NCI-H1048 (cell line): ENCODE data around the gene SSTR1.

Experiments used
- DNase-seq: peaks from one replicate; lab custom pipeline; 2025; lab: John Stamatoyannopoulos, UW

Gene SSTR1

DNA sequence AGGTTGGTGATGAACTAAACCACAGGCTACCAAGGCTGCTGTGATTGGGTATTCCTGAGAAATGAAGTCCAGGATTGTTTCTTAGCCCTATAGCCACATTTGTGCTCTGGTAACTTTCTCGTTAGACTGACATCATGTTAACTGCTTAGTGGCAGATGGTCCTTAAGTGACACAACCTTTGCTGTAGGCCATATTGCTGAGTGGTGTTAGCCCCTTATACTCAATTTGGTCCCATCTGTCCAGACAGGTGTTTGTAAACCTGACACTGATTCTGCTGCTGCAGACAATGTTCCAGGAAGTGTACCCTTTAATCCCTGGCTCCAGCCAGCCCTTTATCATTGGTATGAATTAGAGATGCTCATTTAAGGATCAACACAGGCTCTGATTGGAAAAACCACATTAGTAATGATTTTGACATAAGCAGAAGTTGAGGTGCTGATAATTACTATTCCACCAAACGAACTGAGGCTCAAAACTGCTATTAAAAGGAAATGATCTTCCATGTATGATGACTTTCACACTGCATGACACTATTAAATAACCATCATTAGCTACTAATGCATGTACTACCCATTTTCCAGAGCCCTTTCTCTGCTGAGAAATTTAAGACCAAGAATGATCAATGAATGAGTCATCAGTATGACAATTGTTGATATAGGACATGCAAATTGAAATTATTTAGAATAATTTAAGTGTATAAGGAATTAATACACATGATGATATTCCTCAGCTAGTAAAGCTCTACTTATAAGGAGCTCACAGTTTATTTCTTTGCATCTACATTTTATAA is 3.6 kb upstream of the SSTR1 start:
- no peak for DNase-seq

DNA sequence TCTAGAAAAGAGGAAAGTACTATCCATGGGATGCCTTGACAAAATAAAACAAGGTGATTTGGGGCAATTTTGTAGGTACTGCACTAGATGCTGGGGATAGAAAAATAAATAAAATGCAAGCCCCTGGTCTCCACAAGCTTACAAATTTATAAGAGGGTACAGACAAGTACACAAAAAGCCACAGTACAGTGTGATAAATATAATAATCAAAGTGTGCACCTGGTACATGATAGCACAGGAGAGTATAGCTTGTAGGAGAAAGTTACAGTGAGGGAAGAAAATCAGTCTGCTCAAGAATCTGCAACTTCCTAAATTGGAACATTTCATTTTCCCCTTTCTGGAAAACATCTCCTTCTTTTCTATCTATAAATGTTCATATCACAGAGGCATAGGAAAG is 3.0 kb upstream of the SSTR1 start:
- no peak for DNase-seq

GRCh38 chr14:38205119-38205813 is 2.4 kb upstream of the SSTR1 start:
- DNase-seq = no peak

- no peak for DNase-seq
Observed at GRCh38 chr14:38205949-38206665, 1.6 kb upstream of the SSTR1 start.

DNA sequence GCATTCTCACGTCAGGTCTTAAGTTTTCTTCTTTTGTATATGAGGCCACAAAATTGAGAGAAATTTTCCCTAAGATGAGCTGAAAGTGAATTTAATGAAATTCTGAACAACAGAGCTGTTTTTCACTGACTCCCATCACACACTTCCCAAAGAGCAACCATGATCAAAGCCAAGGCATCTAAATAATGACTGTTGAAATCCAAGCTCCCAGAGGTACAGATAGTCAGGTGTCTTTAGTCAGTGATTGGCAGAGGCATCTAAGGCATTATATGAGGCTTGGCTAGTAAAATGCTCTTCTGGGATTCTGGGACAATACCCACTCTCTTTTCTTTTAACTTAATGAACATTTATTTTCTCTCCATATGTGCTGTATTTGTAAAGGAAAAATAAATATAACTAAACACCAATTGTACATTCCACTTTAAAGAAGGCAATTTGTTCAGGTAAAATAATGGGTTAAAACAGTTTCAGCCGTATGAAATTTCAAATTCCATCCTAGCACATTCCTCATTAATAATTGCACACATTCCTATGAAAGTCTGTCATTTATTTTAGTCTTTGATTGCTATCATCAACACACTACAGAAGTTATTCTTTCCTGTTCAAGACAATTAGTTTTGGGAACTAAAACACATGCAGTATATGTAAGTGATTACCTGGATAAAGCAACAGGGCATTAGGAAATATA is 871 bp upstream of the SSTR1 start:
- no peak for DNase-seq

DNA sequence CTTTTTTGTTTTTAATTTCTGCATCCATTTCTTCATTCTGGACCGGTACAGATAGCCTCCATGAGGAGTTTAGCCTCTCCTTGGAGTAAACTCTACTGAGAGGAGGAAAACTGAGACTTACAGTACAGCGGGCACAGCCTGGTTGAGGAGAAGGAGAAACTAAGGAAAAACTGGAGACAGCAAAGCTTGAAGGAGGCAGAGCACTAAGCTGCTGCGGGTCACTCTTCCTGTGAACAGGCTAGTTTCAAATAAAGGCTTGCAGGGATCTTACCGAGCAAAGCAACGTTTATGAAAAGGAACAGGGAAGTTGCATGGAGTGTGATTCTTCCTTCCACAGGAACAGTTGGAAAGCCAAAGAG is 348 bp upstream of the SSTR1 start:
- DNase-seq = no peak

DNA sequence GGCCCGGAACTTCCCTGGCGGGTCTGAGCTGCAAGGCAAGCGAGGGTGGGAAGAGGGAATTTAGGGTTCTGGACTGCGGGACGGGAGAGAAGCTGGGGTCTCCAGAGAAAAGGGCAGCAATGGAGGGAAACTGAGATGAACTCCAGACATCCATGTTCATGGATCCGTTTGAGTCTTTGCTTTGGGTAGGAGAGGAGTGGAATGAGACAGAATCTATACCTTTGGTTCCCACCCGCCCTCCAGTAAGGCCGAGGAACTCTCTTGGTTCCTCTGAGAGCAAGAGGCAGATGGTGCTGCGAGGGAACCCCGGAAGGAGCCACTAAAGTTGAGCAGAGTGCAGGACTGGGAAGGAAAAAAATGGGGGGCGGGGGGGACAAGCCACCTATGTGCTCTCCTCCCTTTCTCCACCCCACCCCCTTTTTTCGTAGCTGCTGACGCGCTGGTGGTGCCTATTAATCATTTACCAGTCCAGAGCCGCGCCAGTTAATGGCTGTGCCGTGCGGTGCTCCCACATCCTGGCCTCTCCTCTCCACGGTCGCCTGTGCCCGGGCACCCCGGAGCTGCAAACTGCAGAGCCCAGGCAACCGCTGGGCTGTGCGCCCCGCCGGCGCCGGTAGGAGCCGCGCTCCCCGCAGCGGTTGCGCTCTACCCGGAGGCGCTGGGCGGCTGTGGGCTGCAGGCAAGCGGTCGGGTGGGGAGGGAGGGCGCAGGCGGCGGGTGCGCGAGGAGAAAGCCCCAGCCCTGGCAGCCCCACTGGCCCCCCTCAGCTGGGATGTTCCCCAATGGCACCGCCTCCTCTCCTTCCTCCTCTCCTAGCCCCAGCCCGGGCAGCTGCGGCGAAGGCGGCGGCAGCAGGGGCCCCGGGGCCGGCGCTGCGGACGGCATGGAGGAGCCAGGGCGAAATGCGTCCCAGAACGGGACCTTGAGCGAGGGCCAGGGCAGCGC is 1.2 kb downstream of the SSTR1 start:
- no peak for DNase-seq

- no peak for DNase-seq
Observed at GRCh38 chr14:38209572-38210557, 2.2 kb downstream of the SSTR1 start.

DNA sequence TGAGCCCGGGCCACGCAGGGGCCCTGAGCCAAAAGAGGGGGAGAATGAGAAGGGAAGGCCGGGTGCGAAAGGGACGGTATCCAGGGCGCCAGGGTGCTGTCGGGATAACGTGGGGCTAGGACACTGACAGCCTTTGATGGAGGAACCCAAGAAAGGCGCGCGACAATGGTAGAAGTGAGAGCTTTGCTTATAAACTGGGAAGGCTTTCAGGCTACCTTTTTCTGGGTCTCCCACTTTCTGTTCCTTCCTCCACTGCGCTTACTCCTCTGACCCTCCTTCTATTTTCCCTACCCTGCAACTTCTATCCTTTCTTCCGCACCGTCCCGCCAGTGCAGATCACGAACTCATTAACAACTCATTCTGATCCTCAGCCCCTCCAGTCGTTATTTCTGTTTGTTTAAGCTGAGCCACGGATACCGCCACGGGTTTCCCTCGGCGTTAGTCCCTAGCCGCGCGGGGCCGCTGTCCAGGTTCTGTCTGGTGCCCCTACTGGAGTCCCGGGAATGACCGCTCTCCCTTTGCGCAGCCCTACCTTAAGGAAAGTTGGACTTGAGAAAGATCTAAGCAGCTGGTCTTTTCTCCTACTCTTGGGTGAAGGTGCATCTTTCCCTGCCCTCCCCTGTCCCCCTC is 3.0 kb downstream of the SSTR1 start:
- DNase-seq = no peak

DNA sequence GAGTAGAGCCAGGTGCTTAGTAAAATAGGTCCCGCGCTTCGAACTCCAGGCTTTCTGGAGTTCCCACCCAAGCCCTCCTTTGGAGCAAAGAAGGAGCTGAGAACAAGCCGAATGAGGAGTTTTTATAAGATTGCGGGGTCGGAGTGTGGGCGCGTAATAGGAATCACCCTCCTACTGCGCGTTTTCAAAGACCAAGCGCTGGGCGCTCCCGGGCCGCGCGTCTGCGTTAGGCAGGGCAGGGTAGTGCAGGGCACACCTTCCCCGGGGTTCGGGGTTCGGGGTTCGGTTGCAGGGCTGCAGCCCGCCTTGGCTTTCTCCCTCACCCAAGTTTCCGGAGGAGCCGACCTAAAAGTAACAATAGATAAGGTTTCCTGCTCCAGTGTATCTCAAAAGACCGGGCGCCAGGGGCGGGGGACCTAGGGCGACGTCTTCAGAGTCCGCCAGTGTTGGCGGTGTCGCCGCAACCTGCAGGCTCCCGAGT is 3.6 kb downstream of the SSTR1 start:
- DNase-seq = no peak

- DNase-seq = no peak
Observed at GRCh38 chr14:38212111-38212510, 4.4 kb downstream of the SSTR1 start.

DNA sequence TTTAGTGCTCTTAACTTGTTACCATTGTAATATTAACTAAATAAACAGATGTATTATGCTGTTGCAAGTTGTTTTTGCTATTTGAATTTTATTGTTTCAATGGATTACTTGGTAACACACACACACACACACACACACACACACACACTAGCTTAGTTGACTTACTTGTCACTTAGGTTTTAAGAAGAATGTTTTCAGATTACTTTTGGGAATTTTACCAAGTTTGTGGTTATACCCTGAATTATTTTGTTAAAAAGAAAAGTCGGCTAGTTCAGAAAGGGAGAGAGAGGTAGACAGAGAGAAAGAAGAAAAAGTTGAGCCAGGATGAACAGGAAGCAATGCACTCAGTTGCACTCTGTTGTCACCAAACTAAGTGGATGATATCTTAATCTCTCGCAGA is 5.3 kb downstream of the SSTR1 start:
- no peak for DNase-seq

GRCh38 chr14:38217553-38217952 is 9.8 kb downstream of the SSTR1 start:
- DNase-seq = no peak

GRCh38 chr14:38221077-38221476 is 13.4 kb downstream of the SSTR1 start:
- no peak for DNase-seq

- no peak for DNase-seq
Observed at GRCh38 chr14:38224338-38224737, 16.6 kb downstream of the SSTR1 start.

GRCh38 chr14:38225946-38226345 is 18.2 kb downstream of the SSTR1 start:
- no peak for DNase-seq

DNA sequence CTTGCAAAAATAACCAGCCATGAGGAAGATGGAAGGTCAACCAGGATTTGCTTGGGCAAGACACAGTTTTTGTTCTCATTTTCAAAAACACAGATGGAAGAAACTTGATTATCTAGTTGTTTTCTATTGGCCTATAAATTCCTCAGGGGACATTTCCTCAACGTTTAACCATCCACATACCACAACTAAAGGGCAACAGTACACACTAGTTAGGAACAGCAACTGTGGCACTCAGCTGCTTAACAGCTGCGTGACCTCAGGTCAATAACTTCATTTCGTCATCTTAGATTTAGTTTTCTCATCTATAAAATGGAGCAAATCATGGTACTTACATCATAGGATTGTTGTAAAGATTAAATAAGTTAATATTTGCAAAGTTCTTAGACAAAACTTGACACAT is 18.7 kb downstream of the SSTR1 start:
- no peak for DNase-seq

DNA sequence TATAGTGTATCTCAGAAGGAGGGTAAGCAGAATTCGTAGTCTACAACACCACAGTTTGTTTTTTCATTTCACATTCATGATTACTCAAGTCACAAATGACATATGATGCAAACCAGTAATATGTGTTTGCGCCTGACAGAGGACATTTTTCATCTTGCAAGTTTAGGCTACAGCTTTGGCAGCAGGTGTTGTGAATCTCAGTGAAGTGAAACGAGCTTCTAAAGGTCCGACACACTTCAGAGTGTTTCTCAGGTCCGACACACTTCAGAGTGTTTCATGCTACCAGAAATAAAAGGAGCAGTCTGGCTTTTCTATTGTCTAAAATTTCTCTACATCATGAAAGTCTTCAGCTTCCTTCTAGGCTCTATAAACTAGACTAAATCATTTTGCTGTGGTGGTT is 25.5 kb downstream of the SSTR1 start:
- no peak for DNase-seq

GRCh38 chr14:38238332-38238731 is 30.6 kb downstream of the SSTR1 start:
- DNase-seq = no peak

DNA sequence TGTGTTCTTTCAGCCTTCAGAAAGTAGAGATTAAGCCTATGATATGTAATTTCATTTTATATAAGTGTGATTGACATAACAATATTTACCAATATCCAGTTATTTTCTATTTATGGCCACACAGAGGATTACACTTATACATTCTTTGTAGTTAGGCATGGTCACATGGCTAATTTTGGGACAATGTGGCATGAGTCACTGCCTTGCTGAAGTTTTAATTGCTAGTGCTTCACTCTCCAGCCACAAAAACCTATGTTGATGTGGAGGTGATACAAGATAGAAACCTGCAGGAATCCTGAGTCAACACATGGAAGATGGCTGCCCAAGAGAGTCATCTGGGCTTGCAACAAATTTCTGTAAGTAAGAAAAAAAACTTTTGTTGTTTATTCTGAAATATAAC is 31.2 kb downstream of the SSTR1 start:
- DNase-seq = no peak
